Measurements from ENCODE around the gene ZNF764. TPM values are rescaled to one million over a fixed set of nuclear protein-coding genes. Genes with fewer than 3 reads are reported as not detected.
A peak's percentile ranks its signal among the peaks of the same experiment; 100 is the strongest.

The ZNF764 gene
- 16.8 and 20.2 TPM in 2 replicates for total RNA-seq (ENCODE audit: low replicate concordance)
- long read RNA-seq: 0 reads

DNA sequence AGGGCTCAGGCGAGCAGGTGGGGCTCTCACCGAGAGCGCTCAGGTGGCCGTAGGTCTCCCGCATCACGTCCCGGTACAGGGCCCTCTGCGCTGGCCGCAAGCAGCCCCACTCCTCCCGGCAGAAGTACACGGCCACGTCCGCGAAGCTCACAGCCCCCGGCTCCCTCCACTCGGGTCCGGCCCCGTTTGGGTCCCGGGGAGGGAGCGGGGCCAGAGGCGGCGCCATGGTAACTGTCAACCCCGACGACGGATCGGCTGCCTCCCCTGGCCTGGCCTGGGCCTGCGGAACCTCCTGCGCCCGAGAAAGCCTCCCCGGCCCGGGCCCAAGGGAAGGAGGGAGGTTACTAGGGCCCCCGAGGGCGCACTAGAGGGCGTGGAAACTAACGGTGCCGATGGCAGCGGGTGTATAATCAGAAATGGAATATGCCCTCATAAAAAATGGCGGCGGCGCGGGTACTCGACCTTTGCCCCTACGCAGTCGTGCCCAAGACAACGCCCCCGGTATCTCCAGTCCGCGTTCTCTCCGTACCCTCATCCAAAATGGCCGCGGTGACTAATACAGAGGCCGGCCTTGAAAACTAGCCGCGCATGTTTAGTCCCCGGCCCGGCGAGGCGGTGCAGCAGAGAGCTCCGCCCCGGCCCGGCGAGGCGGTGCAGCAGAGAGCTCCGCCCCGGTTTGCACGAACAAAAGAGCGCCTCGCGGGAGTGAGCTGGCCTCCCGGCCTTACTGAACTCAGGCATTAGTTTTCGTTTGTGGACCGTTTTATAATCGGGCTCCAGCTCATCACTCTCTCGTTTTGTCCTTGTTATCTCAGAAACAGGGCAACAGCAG lies at the start of gene ZNF764:
Gene ZNF764, minus strand, starts transcription at position 418 of the 832 bp plus-strand sequence. Its CDS starts 192 bp downstream, at position 226.
- peak within 1 kb of the TSS; percentile 89 for H3K27ac Mint-ChIP-seq
- peak within 1 kb of the TSS; percentile 89 for H3K4me3 Mint-ChIP-seq
- DNase-seq (ENCODE audit: extremely low spot score, unreplicated experiment): peak; percentile 96
- peaks cover 24% of the 10 kb centered on the region for H3K4me1 Mint-ChIP-seq (ENCODE audit: unreplicated experiment)
- no peaks in the 10 kb centered on the region for H3K27me3 Mint-ChIP-seq
- TF ChIP-seq, protein P1, sequence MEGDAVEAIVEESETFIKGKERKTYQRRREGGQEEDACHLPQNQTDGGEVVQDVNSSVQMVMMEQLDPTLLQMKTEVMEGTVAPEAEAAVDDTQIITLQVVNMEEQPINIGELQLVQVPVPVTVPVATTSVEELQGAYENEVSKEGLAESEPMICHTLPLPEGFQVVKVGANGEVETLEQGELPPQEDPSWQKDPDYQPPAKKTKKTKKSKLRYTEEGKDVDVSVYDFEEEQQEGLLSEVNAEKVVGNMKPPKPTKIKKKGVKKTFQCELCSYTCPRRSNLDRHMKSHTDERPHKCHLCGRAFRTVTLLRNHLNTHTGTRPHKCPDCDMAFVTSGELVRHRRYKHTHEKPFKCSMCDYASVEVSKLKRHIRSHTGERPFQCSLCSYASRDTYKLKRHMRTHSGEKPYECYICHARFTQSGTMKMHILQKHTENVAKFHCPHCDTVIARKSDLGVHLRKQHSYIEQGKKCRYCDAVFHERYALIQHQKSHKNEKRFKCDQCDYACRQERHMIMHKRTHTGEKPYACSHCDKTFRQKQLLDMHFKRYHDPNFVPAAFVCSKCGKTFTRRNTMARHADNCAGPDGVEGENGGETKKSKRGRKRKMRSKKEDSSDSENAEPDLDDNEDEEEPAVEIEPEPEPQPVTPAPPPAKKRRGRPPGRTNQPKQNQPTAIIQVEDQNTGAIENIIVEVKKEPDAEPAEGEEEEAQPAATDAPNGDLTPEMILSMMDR (conservative IDR thresholded peaks at IDR 0.05): no peak
- peaks cover 11% of the 10 kb centered on the region for H3K36me3 Mint-ChIP-seq
- peaks cover 4% of the 10 kb centered on the region for H3K9me3 Mint-ChIP-seq

DNA sequence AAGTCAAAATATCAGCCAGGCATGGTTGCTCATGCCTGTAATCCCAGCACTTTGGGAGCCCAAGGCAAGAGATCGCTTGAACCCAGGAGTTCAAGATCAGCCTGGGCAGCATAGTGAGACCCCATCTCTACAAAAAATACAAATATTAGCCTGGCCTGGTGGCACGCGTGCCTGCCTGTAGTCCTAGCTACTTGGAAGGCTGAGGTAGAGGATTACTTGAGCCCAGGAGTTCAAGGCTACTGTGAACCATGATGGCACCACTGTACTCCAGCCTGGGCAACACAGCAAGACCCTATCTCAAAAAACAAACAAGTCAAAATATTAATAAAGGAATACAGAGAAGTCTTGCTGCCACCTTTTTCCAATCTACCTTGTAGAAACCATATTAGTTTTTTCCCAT lies 47.8 kb upstream of the ZNF764 start:
- Mint-ChIP-seq H3K27me3 (peaks cover 3% of the 10 kb centered on the region), H3K36me3 (peaks cover 9% of the 10 kb centered on the region), H3K4me1 (ENCODE audit: unreplicated experiment) (peaks cover 15% of the 10 kb centered on the region), H3K4me3 (no peak overlapping the region), H3K9me3 (no peaks in the 10 kb centered on the region), H3K27ac (no peak overlapping the region)
- DNase-seq (ENCODE audit: extremely low spot score, unreplicated experiment): no peak
- TF ChIP-seq, protein P1 (conservative IDR thresholded peaks at IDR 0.05): no peak

DNA sequence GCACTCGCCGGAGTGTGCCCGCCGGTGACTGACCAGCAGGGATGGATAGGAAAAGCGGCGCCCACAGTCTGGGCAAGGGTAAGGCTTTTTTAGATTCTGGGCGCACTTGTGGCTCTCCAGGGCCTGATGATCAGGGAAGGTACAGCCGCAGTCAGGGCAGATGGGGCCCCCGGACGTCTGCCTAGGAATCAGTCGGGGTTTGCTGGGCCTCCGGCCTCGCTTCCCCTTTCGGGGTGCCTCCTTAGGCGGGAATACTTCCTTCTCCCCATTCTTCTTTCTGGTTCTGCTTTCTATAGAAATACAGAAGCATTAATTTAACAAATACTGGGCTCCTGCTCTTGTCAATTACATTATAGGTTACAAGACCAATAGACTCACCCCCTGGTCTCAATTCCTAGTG lies 47.0 kb upstream of the ZNF764 start:
- Mint-ChIP-seq H3K9me3 (no peaks in the 10 kb centered on the region), H3K27me3 (peaks cover under 1% of the 10 kb centered on the region), H3K27ac (no peak overlapping the region), H3K36me3 (peaks cover 11% of the 10 kb centered on the region), H3K4me1 (ENCODE audit: unreplicated experiment) (peaks cover 9% of the 10 kb centered on the region), H3K4me3 (no peak overlapping the region)
- TF ChIP-seq, protein P1 (conservative IDR thresholded peaks at IDR 0.05): no peak
- DNase-seq (ENCODE audit: extremely low spot score, unreplicated experiment): no peak

DNA sequence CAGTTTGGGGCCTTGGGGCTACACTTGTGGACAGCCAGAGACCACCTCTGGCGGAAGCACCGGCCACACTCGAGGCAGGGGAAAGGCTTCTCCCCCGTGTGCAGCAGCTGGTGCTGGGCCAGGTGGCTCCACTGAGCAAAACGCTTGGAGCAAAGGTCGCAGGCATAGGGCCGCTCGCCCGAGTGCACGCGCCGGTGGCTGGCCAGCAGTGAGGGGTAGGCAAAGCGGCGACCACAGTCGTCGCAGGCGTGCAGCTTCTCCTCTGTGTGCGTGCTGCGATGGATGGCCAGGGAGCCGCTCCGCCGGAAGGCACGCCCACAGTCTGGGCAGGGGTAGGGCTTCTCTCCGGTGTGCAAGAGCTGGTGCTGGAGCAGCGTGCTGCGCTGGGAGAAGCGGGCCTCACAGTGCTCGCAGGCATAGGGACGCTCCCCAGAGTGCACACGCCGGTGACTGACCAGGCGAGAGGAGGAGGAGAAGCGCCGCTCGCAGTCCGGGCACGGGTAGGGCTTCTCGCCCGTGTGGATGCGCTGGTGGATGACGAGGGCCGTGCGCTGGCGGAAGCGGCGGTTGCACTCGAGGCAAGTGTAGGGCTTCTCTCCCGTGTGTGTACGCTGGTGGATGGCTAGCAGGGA lies 46.3 kb upstream of the ZNF764 start:
- Mint-ChIP-seq H3K4me1 (ENCODE audit: unreplicated experiment) (peaks cover 8% of the 10 kb centered on the region), H3K27me3 (no peaks in the 10 kb centered on the region), H3K27ac (no peak overlapping the region), H3K4me3 (no peak overlapping the region), H3K9me3 (no peaks in the 10 kb centered on the region), H3K36me3 (peaks cover 10% of the 10 kb centered on the region)
- no peak for DNase-seq (ENCODE audit: extremely low spot score, unreplicated experiment)
- TF ChIP-seq, protein P1 (conservative IDR thresholded peaks at IDR 0.05): no peak

DNA sequence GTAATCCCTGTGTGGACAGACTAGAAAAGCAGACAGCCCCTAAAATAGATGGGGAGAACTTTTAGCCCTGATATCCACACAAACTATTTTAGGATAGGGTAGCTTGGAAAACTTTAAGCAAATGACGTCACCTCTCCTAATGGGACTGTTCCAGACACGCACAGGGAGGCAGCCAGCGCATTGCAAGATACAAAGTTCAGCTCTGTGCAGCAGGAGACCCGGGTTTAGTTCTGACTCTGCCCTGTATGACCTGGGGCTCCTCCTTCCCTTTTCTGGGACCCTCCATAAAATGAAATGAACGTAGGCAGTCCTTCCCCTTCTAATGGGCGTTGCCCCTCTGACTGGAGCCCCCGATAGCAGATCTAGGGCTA lies 45.8 kb upstream of the ZNF764 start:
- H3K27me3 Mint-ChIP-seq: no peaks in the 10 kb centered on the region
- TF ChIP-seq, protein P1 (conservative IDR thresholded peaks at IDR 0.05): no peak
- H3K27ac Mint-ChIP-seq: no peak overlapping the region
- DNase-seq (ENCODE audit: extremely low spot score, unreplicated experiment): no peak
- H3K4me3 Mint-ChIP-seq: no peak overlapping the region
- no peaks in the 10 kb centered on the region for H3K9me3 Mint-ChIP-seq
- H3K36me3 Mint-ChIP-seq: peaks cover 10% of the 10 kb centered on the region
- H3K4me1 Mint-ChIP-seq (ENCODE audit: unreplicated experiment): peaks cover 8% of the 10 kb centered on the region

Measured in type B pancreatic cell (in vitro differentiated cells).